ENCODE measurements around the gene NCOA7. TPM values are rescaled to one million over a fixed set of nuclear protein-coding genes. Genes with fewer than 3 reads are reported as not detected.

Gene NCOA7
- total and polyA plus RNA-seq, 9 of the 15 experiments (the other 6 are each of a cell fraction or from before 2014, with no cell fraction given), result 5.8 to 14.6 (median 9.3) TPM

DNA sequence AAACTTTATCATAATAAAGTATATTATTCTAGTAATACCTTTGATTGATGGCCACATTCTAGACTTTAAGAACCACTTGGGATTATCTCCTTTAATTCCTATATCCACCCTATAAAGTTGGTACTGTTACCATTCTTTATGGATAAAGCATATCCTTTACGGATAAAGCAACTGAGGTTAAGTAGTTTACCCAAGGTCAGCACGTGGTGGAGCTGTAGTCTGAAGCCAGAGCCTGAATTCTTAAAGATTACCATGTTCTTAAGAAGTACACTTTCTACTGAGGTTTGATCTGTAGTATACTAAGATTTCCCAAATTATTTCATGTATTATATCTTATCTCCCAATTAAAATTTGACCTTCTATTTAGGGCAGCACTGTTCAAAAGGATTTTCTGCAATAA lies 3.0 kb upstream of the NCOA7 start (continued):
- TF ChIP-seq, protein P1, sequence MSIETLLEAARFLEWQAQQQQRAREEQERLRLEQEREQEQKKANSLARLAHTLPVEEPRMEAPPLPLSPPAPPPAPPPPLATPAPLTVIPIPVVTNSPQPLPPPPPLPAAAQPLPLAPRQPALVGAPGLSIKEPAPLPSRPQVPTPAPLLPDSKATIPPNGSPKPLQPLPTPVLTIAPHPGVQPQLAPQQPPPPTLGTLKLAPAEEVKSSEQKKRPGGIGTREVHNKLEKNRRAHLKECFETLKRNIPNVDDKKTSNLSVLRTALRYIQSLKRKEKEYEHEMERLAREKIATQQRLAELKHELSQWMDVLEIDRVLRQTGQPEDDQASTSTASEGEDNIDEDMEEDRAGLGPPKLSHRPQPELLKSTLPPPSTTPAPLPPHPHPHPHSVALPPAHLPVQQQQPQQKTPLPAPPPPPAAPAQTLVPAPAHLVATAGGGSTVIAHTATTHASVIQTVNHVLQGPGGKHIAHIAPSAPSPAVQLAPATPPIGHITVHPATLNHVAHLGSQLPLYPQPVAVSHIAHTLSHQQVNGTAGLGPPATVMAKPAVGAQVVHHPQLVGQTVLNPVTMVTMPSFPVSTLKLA (conservative IDR thresholded peaks at IDR 0.05), result 0 out of 4 replicates have a peak, but pooled peaks of 1 of the 2 experiments have one; percentile 28
- TF ChIP-seq POLR2H (tag; IDR thresholded peaks at IDR 0.05; ENCODE audit: low read depth), result peak; percentile 19; the same call in 1 of the 2 replicates
- TF ChIP-seq, protein P2, sequence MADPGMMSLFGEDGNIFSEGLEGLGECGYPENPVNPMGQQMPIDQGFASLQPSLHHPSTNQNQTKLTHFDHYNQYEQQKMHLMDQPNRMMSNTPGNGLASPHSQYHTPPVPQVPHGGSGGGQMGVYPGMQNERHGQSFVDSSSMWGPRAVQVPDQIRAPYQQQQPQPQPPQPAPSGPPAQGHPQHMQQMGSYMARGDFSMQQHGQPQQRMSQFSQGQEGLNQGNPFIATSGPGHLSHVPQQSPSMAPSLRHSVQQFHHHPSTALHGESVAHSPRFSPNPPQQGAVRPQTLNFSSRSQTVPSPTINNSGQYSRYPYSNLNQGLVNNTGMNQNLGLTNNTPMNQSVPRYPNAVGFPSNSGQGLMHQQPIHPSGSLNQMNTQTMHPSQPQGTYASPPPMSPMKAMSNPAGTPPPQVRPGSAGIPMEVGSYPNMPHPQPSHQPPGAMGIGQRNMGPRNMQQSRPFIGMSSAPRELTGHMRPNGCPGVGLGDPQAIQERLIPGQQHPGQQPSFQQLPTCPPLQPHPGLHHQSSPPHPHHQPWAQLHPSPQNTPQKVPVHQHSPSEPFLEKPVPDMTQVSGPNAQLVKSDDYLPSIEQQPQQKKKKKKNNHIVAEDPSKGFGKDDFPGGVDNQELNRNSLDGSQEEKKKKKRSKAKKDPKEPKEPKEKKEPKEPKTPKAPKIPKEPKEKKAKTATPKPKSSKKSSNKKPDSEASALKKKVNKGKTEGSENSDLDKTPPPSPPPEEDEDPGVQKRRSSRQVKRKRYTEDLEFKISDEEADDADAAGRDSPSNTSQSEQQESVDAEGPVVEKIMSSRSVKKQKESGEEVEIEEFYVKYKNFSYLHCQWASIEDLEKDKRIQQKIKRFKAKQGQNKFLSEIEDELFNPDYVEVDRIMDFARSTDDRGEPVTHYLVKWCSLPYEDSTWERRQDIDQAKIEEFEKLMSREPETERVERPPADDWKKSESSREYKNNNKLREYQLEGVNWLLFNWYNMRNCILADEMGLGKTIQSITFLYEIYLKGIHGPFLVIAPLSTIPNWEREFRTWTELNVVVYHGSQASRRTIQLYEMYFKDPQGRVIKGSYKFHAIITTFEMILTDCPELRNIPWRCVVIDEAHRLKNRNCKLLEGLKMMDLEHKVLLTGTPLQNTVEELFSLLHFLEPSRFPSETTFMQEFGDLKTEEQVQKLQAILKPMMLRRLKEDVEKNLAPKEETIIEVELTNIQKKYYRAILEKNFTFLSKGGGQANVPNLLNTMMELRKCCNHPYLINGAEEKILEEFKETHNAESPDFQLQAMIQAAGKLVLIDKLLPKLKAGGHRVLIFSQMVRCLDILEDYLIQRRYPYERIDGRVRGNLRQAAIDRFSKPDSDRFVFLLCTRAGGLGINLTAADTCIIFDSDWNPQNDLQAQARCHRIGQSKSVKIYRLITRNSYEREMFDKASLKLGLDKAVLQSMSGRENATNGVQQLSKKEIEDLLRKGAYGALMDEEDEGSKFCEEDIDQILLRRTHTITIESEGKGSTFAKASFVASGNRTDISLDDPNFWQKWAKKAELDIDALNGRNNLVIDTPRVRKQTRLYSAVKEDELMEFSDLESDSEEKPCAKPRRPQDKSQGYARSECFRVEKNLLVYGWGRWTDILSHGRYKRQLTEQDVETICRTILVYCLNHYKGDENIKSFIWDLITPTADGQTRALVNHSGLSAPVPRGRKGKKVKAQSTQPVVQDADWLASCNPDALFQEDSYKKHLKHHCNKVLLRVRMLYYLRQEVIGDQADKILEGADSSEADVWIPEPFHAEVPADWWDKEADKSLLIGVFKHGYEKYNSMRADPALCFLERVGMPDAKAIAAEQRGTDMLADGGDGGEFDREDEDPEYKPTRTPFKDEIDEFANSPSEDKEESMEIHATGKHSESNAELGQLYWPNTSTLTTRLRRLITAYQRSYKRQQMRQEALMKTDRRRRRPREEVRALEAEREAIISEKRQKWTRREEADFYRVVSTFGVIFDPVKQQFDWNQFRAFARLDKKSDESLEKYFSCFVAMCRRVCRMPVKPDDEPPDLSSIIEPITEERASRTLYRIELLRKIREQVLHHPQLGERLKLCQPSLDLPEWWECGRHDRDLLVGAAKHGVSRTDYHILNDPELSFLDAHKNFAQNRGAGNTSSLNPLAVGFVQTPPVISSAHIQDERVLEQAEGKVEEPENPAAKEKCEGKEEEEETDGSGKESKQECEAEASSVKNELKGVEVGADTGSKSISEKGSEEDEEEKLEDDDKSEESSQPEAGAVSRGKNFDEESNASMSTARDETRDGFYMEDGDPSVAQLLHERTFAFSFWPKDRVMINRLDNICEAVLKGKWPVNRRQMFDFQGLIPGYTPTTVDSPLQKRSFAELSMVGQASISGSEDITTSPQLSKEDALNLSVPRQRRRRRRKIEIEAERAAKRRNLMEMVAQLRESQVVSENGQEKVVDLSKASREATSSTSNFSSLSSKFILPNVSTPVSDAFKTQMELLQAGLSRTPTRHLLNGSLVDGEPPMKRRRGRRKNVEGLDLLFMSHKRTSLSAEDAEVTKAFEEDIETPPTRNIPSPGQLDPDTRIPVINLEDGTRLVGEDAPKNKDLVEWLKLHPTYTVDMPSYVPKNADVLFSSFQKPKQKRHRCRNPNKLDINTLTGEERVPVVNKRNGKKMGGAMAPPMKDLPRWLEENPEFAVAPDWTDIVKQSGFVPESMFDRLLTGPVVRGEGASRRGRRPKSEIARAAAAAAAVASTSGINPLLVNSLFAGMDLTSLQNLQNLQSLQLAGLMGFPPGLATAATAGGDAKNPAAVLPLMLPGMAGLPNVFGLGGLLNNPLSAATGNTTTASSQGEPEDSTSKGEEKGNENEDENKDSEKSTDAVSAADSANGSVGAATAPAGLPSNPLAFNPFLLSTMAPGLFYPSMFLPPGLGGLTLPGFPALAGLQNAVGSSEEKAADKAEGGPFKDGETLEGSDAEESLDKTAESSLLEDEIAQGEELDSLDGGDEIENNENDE (IDR thresholded peaks at IDR 0.05; ENCODE audit: low read depth, low read length), result no peak
- TF ChIP-seq NR2C2 (CRISPR knock-in tag; IDR thresholded peaks at IDR 0.05), result no peak
- TF ChIP-seq NR2C2 (tag; IDR thresholded peaks at IDR 0.05), result peak; percentile 50; the same call in 1 of the 2 replicates
- peak; percentile 45; the same call in 1 of the 2 replicates for TF ChIP-seq NR2C1 (IDR thresholded peaks at IDR 0.05)
- peak; percentile 40; the same call in 1 of the 2 replicates for TF ChIP-seq NR2C1 (tag; IDR thresholded peaks at IDR 0.05)
- TF ChIP-seq, protein P3, sequence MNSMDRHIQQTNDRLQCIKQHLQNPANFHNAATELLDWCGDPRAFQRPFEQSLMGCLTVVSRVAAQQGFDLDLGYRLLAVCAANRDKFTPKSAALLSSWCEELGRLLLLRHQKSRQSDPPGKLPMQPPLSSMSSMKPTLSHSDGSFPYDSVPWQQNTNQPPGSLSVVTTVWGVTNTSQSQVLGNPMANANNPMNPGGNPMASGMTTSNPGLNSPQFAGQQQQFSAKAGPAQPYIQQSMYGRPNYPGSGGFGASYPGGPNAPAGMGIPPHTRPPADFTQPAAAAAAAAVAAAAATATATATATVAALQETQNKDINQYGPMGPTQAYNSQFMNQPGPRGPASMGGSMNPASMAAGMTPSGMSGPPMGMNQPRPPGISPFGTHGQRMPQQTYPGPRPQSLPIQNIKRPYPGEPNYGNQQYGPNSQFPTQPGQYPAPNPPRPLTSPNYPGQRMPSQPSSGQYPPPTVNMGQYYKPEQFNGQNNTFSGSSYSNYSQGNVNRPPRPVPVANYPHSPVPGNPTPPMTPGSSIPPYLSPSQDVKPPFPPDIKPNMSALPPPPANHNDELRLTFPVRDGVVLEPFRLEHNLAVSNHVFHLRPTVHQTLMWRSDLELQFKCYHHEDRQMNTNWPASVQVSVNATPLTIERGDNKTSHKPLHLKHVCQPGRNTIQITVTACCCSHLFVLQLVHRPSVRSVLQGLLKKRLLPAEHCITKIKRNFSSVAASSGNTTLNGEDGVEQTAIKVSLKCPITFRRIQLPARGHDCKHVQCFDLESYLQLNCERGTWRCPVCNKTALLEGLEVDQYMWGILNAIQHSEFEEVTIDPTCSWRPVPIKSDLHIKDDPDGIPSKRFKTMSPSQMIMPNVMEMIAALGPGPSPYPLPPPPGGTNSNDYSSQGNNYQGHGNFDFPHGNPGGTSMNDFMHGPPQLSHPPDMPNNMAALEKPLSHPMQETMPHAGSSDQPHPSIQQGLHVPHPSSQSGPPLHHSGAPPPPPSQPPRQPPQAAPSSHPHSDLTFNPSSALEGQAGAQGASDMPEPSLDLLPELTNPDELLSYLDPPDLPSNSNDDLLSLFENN (IDR thresholded peaks at IDR 0.05; ENCODE audit: low read depth in 2 of 2, low read length in 2 of 2), result no peak
- TF ChIP-seq MYC (IDR thresholded peaks at IDR 0.05; ENCODE audit: low read depth, low read length), result 0 out of 2 replicates have a peak, but pooled peaks have one; percentile 24
- TF ChIP-seq MYC (CRISPR knock-in tag; IDR thresholded peaks at IDR 0.05; ENCODE audit: borderline replicate concordance, low read depth), result no peak
